ENCODE results near the gene DNLZ.

DNLZ gene

GRCh38 chr9:136399176-136400037 is 35.9 kb upstream of the DNLZ start:
- peaks cover 79% of the 10 kb centered on the region for H3K36me3 ChIP-seq (ENCODE audit: insufficient read depth, insufficient read length, low read length)
- no peak for DNase-seq (ENCODE audit: low read depth, low spot score)
- H3K27me3 ChIP-seq (ENCODE audit: insufficient read depth, insufficient read length): no peaks in the 10 kb centered on the region
- no peaks in the 10 kb centered on the region for H3K9me3 ChIP-seq (ENCODE audit: insufficient read depth, low read length)
- peak overlapping the region; percentile 95 for H3K4me3 ChIP-seq (ENCODE audit: insufficient read length, low read depth)
- H3K4me1 ChIP-seq (ENCODE audit: insufficient read depth, insufficient read length): peaks cover 15% of the 10 kb centered on the region
- TF ChIP-seq SUZ12 (IDR thresholded peaks at IDR 0.05; ENCODE audit: extremely low read depth, insufficient read depth, insufficient read length): no peak
- TF ChIP-seq ZNF274 (IDR thresholded peaks at IDR 0.05; ENCODE audit: low read depth, low read length): no peak
- TF ChIP-seq YY1 (IDR thresholded peaks at IDR 0.05; ENCODE audit: insufficient read depth, insufficient read length): no peak
- H3K9ac ChIP-seq (ENCODE audit: insufficient read length, low read depth): peak overlapping the region; percentile 99

GRCh38 chr9:136398286-136398685 is 34.7 kb upstream of the DNLZ start:
- no peak for DNase-seq (ENCODE audit: low read depth, low spot score)
- H3K9me3 ChIP-seq (ENCODE audit: insufficient read depth, low read length): no peaks in the 10 kb centered on the region
- H3K27me3 ChIP-seq (ENCODE audit: insufficient read depth, insufficient read length): no peaks in the 10 kb centered on the region
- H3K36me3 ChIP-seq (ENCODE audit: insufficient read depth, insufficient read length, low read length): peaks cover 79% of the 10 kb centered on the region
- TF ChIP-seq SUZ12 (IDR thresholded peaks at IDR 0.05; ENCODE audit: extremely low read depth, insufficient read depth, insufficient read length) (no peak), YY1 (IDR thresholded peaks at IDR 0.05; ENCODE audit: insufficient read depth, insufficient read length) (no peak), ZNF274 (IDR thresholded peaks at IDR 0.05; ENCODE audit: low read depth, low read length) (no peak)
- H3K4me3 ChIP-seq (ENCODE audit: insufficient read length, low read depth): peak overlapping the region; percentile 95
- peaks cover 14% of the 10 kb centered on the region for H3K4me1 ChIP-seq (ENCODE audit: insufficient read depth, insufficient read length)
- peak overlapping the region; percentile 99 for H3K9ac ChIP-seq (ENCODE audit: insufficient read length, low read depth)

GRCh38 chr9:136397643-136398042 is 34.1 kb upstream of the DNLZ start:
- DNase-seq (ENCODE audit: low read depth, low spot score): no peak
- peaks cover 14% of the 10 kb centered on the region for H3K4me1 ChIP-seq (ENCODE audit: insufficient read depth, insufficient read length)
- TF ChIP-seq SUZ12 (IDR thresholded peaks at IDR 0.05; ENCODE audit: extremely low read depth, insufficient read depth, insufficient read length): no peak
- TF ChIP-seq YY1 (IDR thresholded peaks at IDR 0.05; ENCODE audit: insufficient read depth, insufficient read length): no peak
- TF ChIP-seq ZNF274 (IDR thresholded peaks at IDR 0.05; ENCODE audit: low read depth, low read length): no peak
- no peak overlapping the region for H3K9ac ChIP-seq (ENCODE audit: insufficient read length, low read depth)
- H3K9me3 ChIP-seq (ENCODE audit: insufficient read depth, low read length): no peaks in the 10 kb centered on the region
- H3K27me3 ChIP-seq (ENCODE audit: insufficient read depth, insufficient read length): no peaks in the 10 kb centered on the region
- H3K4me3 ChIP-seq (ENCODE audit: insufficient read length, low read depth): no peak overlapping the region
- H3K36me3 ChIP-seq (ENCODE audit: insufficient read depth, insufficient read length, low read length): peaks cover 85% of the 10 kb centered on the region

- no peak for DNase-seq (ENCODE audit: low read depth, low spot score)
- Histone ChIP-seq H3K4me1 (ENCODE audit: insufficient read depth, insufficient read length) (peaks cover 14% of the 10 kb centered on the region), H3K9me3 (ENCODE audit: insufficient read depth, low read length) (no peaks in the 10 kb centered on the region), H3K36me3 (ENCODE audit: insufficient read depth, insufficient read length, low read length) (peaks cover 85% of the 10 kb centered on the region), H3K4me3 (ENCODE audit: insufficient read length, low read depth) (no peak overlapping the region), H3K9ac (ENCODE audit: insufficient read length, low read depth) (no peak overlapping the region), H3K27me3 (ENCODE audit: insufficient read depth, insufficient read length) (no peaks in the 10 kb centered on the region)
- TF ChIP-seq ZNF274 (IDR thresholded peaks at IDR 0.05; ENCODE audit: low read depth, low read length) (no peak), YY1 (IDR thresholded peaks at IDR 0.05; ENCODE audit: insufficient read depth, insufficient read length) (no peak), SUZ12 (IDR thresholded peaks at IDR 0.05; ENCODE audit: extremely low read depth, insufficient read depth, insufficient read length) (no peak)
Observed at GRCh38 chr9:136396219-136396515, 32.6 kb upstream of the DNLZ start.

- no peak for DNase-seq (ENCODE audit: low read depth, low spot score)
- TF ChIP-seq ZNF274 (IDR thresholded peaks at IDR 0.05; ENCODE audit: low read depth, low read length): no peak
- no peak for TF ChIP-seq SUZ12 (IDR thresholded peaks at IDR 0.05; ENCODE audit: extremely low read depth, insufficient read depth, insufficient read length)
- TF ChIP-seq YY1 (IDR thresholded peaks at IDR 0.05; ENCODE audit: insufficient read depth, insufficient read length): no peak
- Histone ChIP-seq H3K4me1 (ENCODE audit: insufficient read depth, insufficient read length) (peaks cover 14% of the 10 kb centered on the region), H3K36me3 (ENCODE audit: insufficient read depth, insufficient read length, low read length) (peaks cover 83% of the 10 kb centered on the region), H3K4me3 (ENCODE audit: insufficient read length, low read depth) (no peak overlapping the region), H3K9me3 (ENCODE audit: insufficient read depth, low read length) (no peaks in the 10 kb centered on the region), H3K27me3 (ENCODE audit: insufficient read depth, insufficient read length) (no peaks in the 10 kb centered on the region), H3K9ac (ENCODE audit: insufficient read length, low read depth) (no peak overlapping the region)
Observed at GRCh38 chr9:136395345-136396218, 32.0 kb upstream of the DNLZ start.

GRCh38 chr9:136395020-136395340 is 31.4 kb upstream of the DNLZ start:
- TF ChIP-seq YY1 (IDR thresholded peaks at IDR 0.05; ENCODE audit: insufficient read depth, insufficient read length): no peak
- TF ChIP-seq ZNF274 (IDR thresholded peaks at IDR 0.05; ENCODE audit: low read depth, low read length): no peak
- TF ChIP-seq SUZ12 (IDR thresholded peaks at IDR 0.05; ENCODE audit: extremely low read depth, insufficient read depth, insufficient read length): no peak
- no peak overlapping the region for H3K9ac ChIP-seq (ENCODE audit: insufficient read length, low read depth)
- no peak for DNase-seq (ENCODE audit: low read depth, low spot score)
- peaks cover 83% of the 10 kb centered on the region for H3K36me3 ChIP-seq (ENCODE audit: insufficient read depth, insufficient read length, low read length)
- H3K27me3 ChIP-seq (ENCODE audit: insufficient read depth, insufficient read length): no peaks in the 10 kb centered on the region
- H3K9me3 ChIP-seq (ENCODE audit: insufficient read depth, low read length): no peaks in the 10 kb centered on the region
- no peak overlapping the region for H3K4me3 ChIP-seq (ENCODE audit: insufficient read length, low read depth)
- H3K4me1 ChIP-seq (ENCODE audit: insufficient read depth, insufficient read length): peaks cover 10% of the 10 kb centered on the region
